ENCODE results near the gene PAPPA.

PAPPA gene

GRCh38 chr9:116350213-116350612 is 196.6 kb downstream of the PAPPA start:
- H3K4me3 Mint-ChIP-seq, result no peak overlapping the region
- DNase-seq, result no peak
- H3K27ac Mint-ChIP-seq, result no peak overlapping the region
- peaks cover 7% of the 10 kb centered on the region for H3K27me3 Mint-ChIP-seq
- H3K4me1 Mint-ChIP-seq (ENCODE audit: low read depth), result no peaks in the 10 kb centered on the region
- no peaks in the 10 kb centered on the region for H3K9me3 Mint-ChIP-seq
- H3K36me3 Mint-ChIP-seq (ENCODE audit: low read depth), result no peaks in the 10 kb centered on the region

GRCh38 chr9:116352958-116353357 is 199.4 kb downstream of the PAPPA start:
- Mint-ChIP-seq H3K4me1 (ENCODE audit: low read depth) (no peaks in the 10 kb centered on the region), H3K27me3 (peaks cover 7% of the 10 kb centered on the region), H3K27ac (no peak overlapping the region), H3K9me3 (no peaks in the 10 kb centered on the region), H3K36me3 (ENCODE audit: low read depth) (no peaks in the 10 kb centered on the region), H3K4me3 (no peak overlapping the region)
- no peak for DNase-seq

GRCh38 chr9:116355153-116355921 is 201.7 kb downstream of the PAPPA start:
- no peak for DNase-seq
- H3K27me3 Mint-ChIP-seq, result peaks cover 7% of the 10 kb centered on the region
- H3K9me3 Mint-ChIP-seq, result no peaks in the 10 kb centered on the region
- H3K4me3 Mint-ChIP-seq, result no peak overlapping the region
- no peak overlapping the region for H3K27ac Mint-ChIP-seq
- H3K36me3 Mint-ChIP-seq (ENCODE audit: low read depth), result no peaks in the 10 kb centered on the region
- no peaks in the 10 kb centered on the region for H3K4me1 Mint-ChIP-seq (ENCODE audit: low read depth)

- no peak overlapping the region for H3K27ac Mint-ChIP-seq
- H3K9me3 Mint-ChIP-seq, result no peaks in the 10 kb centered on the region
- H3K4me3 Mint-ChIP-seq, result no peak overlapping the region
- H3K36me3 Mint-ChIP-seq (ENCODE audit: low read depth), result no peaks in the 10 kb centered on the region
- no peak for DNase-seq
- H3K4me1 Mint-ChIP-seq (ENCODE audit: low read depth), result no peaks in the 10 kb centered on the region
- H3K27me3 Mint-ChIP-seq, result peaks cover 7% of the 10 kb centered on the region
Measured at GRCh38 chr9:116358251-116358650, 204.7 kb downstream of the PAPPA start.

GRCh38 chr9:116360016-116360415 is 206.4 kb downstream of the PAPPA start:
- Mint-ChIP-seq H3K27ac (no peak overlapping the region), H3K27me3 (peaks cover under 1% of the 10 kb centered on the region), H3K36me3 (ENCODE audit: low read depth) (no peaks in the 10 kb centered on the region), H3K9me3 (no peaks in the 10 kb centered on the region), H3K4me3 (no peak overlapping the region), H3K4me1 (ENCODE audit: low read depth) (no peaks in the 10 kb centered on the region)
- no peak for DNase-seq

GRCh38 chr9:116360989-116361388 is 207.4 kb downstream of the PAPPA start:
- Mint-ChIP-seq H3K4me1 (ENCODE audit: low read depth) (no peaks in the 10 kb centered on the region), H3K27me3 (no peaks in the 10 kb centered on the region), H3K9me3 (no peaks in the 10 kb centered on the region), H3K27ac (no peak overlapping the region), H3K36me3 (ENCODE audit: low read depth) (no peaks in the 10 kb centered on the region), H3K4me3 (no peak overlapping the region)
- no peak for DNase-seq

GRCh38 chr9:116361547-116361946 is 208.0 kb downstream of the PAPPA start:
- Mint-ChIP-seq H3K27ac (no peak overlapping the region), H3K27me3 (no peaks in the 10 kb centered on the region), H3K9me3 (no peaks in the 10 kb centered on the region), H3K4me1 (ENCODE audit: low read depth) (no peaks in the 10 kb centered on the region), H3K36me3 (ENCODE audit: low read depth) (no peaks in the 10 kb centered on the region), H3K4me3 (no peak overlapping the region)
- DNase-seq, result no peak

DNA sequence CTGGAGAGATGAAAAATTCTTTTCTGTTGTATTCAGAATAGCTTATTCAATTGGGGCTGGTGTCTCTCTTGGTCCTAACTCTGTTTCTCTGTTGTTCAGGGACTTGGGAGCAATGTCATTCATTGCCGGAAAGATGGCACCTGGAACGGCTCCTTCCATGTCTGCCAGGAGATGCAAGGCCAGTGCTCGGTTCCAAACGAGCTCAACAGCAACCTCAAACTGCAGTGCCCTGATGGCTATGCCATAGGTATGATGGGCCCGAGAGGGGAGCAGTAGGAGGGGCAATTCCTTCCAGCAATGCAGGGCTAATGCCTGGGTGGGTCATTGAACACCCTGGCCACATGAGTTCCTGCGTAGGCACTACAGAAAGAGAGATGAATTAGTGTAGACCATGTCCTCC is 208.9 kb downstream of the PAPPA start:
- DNase-seq, result no peak
- no peaks in the 10 kb centered on the region for H3K36me3 Mint-ChIP-seq (ENCODE audit: low read depth)
- H3K27me3 Mint-ChIP-seq, result no peaks in the 10 kb centered on the region
- no peaks in the 10 kb centered on the region for H3K4me1 Mint-ChIP-seq (ENCODE audit: low read depth)
- no peak overlapping the region for H3K4me3 Mint-ChIP-seq
- H3K27ac Mint-ChIP-seq, result no peak overlapping the region
- no peaks in the 10 kb centered on the region for H3K9me3 Mint-ChIP-seq

- Mint-ChIP-seq H3K9me3 (no peaks in the 10 kb centered on the region), H3K27me3 (no peaks in the 10 kb centered on the region), H3K27ac (no peak overlapping the region), H3K4me1 (ENCODE audit: low read depth) (no peaks in the 10 kb centered on the region), H3K36me3 (ENCODE audit: low read depth) (no peaks in the 10 kb centered on the region), H3K4me3 (no peak overlapping the region)
- no peak for DNase-seq
Measured at GRCh38 chr9:116365056-116365471, 211.5 kb downstream of the PAPPA start.

GRCh38 chr9:116366241-116366640 is 212.7 kb downstream of the PAPPA start:
- H3K9me3 Mint-ChIP-seq, result no peaks in the 10 kb centered on the region
- H3K4me1 Mint-ChIP-seq (ENCODE audit: low read depth), result no peaks in the 10 kb centered on the region
- H3K36me3 Mint-ChIP-seq (ENCODE audit: low read depth), result no peaks in the 10 kb centered on the region
- no peak overlapping the region for H3K27ac Mint-ChIP-seq
- H3K27me3 Mint-ChIP-seq, result no peaks in the 10 kb centered on the region
- DNase-seq, result no peak
- no peak overlapping the region for H3K4me3 Mint-ChIP-seq

DNA sequence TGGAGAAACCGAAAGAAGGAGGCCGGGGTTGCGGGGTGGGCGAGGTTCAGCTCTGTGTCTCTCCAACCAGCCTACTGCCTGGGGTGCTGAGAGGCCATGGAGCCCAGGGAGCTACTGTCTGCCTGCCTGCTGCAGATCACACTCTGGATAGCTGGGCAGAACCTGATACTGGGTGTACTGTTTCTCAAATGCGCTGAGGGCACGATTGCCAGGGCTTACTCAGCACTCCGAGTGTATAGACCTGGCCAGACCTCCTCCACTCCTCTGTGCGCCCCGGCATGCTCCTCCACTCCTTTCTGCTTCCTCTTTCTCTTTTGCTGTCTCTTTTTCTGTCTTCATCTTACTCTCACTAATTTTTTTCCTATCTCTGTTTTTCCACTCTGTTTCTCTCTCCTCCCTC is 215.1 kb downstream of the PAPPA start:
- H3K27me3 Mint-ChIP-seq, result no peaks in the 10 kb centered on the region
- no peaks in the 10 kb centered on the region for H3K9me3 Mint-ChIP-seq
- H3K4me1 Mint-ChIP-seq (ENCODE audit: low read depth), result no peaks in the 10 kb centered on the region
- no peak overlapping the region for H3K27ac Mint-ChIP-seq
- H3K36me3 Mint-ChIP-seq (ENCODE audit: low read depth), result no peaks in the 10 kb centered on the region
- H3K4me3 Mint-ChIP-seq, result no peak overlapping the region
- DNase-seq, result no peak

- no peak for DNase-seq
- no peak overlapping the region for H3K4me3 Mint-ChIP-seq
- no peaks in the 10 kb centered on the region for H3K27me3 Mint-ChIP-seq
- H3K27ac Mint-ChIP-seq, result no peak overlapping the region
- no peaks in the 10 kb centered on the region for H3K4me1 Mint-ChIP-seq (ENCODE audit: low read depth)
- H3K36me3 Mint-ChIP-seq (ENCODE audit: low read depth), result no peaks in the 10 kb centered on the region
- no peaks in the 10 kb centered on the region for H3K9me3 Mint-ChIP-seq
Measured at GRCh38 chr9:116369706-116370105, 216.1 kb downstream of the PAPPA start.

- Mint-ChIP-seq H3K27me3 (no peaks in the 10 kb centered on the region), H3K36me3 (ENCODE audit: low read depth) (no peaks in the 10 kb centered on the region)
Measured at GRCh38 chr9:116370556-116370955, 217.0 kb downstream of the PAPPA start.

DNA sequence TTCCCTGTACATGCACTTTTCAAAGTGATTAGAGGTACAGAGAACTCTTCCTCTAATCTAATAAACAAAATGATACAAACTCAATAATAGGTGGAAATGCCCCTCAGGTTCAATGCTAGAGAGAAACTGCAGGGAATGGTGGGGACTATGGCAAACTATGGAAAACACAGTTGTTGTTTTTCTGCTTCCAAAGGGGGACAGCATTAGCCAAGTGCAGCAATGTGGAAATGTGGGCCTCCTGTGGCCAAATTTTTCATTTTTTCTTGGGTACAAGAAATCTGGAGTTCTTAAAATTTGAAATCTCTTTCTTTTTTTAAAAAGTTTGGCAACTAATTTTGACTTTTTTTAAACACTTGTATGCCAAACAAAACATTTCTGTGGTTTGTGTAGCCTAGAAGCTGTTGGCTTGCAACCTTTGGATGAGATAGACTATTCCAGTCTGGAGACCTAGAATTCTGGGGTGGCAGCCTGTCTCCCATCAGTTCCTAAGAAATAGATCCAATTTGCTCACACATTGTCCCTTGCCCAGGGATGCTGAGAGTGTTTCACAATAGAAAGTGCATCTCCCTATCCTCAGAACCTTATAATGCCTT is 218.6 kb downstream of the PAPPA start:
- Mint-ChIP-seq H3K4me1 (ENCODE audit: low read depth) (no peaks in the 10 kb centered on the region), H3K9me3 (no peaks in the 10 kb centered on the region), H3K27ac (no peak overlapping the region), H3K27me3 (no peaks in the 10 kb centered on the region), H3K4me3 (no peak overlapping the region), H3K36me3 (ENCODE audit: low read depth) (no peaks in the 10 kb centered on the region)
- DNase-seq, result no peak

More at GRCh38 chr9:116370556-116370955, 217.0 kb downstream of the PAPPA start:
- Mint-ChIP-seq H3K27ac (no peak overlapping the region), H3K9me3 (no peaks in the 10 kb centered on the region), H3K4me3 (no peak overlapping the region), H3K4me1 (ENCODE audit: low read depth) (no peaks in the 10 kb centered on the region)
- DNase-seq, result no peak

GRCh38 chr9:116372786-116373185 is 219.2 kb downstream of the PAPPA start:
- H3K27me3 Mint-ChIP-seq, result no peaks in the 10 kb centered on the region
- H3K36me3 Mint-ChIP-seq (ENCODE audit: low read depth), result no peaks in the 10 kb centered on the region
- no peak overlapping the region for H3K4me3 Mint-ChIP-seq
- no peak overlapping the region for H3K27ac Mint-ChIP-seq
- DNase-seq, result no peak
- H3K9me3 Mint-ChIP-seq, result no peaks in the 10 kb centered on the region
- H3K4me1 Mint-ChIP-seq (ENCODE audit: low read depth), result no peaks in the 10 kb centered on the region
